ENCODE measurements around the gene RAPGEF4.
A peak's percentile ranks its signal among the peaks of the same experiment; 100 is the strongest.

The RAPGEF4 gene

DNA sequence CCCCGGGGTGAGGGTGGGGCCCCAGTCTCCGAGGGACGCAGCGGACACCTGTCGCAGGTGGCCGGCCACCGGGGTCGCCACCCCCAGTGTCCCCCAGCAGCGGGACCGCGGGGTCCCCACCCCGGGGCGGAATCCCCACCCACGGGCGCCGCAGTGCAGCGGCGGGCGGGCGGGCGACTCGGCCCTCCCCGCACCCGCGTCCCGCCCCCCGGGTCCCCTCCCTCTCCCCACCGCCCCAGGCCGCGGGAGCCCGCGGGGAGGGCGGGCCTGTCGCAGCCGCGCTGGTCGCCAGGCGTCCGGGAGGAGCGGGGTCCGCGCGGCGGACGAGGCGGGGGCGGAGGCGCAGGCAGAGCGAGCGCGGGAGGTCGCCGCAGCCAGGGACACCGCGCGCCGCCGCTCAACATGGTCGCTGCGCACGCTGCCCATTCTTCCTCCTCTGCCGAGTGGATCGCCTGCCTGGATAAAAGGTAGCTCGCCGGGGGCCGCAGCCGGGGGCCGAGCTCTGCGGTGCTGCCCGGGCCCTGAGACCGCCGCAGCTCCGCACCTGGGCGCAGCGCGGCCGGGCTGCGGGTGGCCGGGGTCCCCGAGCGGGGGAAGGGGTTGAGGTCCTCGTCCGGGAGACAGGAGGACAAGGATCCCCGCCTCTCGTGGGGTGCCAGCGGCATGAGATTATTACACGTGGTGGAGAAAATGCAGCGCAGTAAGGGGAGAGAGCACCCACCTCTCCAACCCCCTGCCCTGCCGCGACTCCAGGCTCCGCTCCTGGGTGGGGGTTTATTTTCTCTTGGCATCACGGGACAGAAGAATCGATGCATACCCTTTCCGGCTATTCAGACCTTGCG, at the start of gene RAPGEF4:
Gene RAPGEF4, plus strand, starts transcription at position 264 of the 842 bp plus-strand sequence. Its CDS starts 139 bp downstream, at position 403.
- no peak for DNase-seq (ENCODE audit: low read depth)

DNA sequence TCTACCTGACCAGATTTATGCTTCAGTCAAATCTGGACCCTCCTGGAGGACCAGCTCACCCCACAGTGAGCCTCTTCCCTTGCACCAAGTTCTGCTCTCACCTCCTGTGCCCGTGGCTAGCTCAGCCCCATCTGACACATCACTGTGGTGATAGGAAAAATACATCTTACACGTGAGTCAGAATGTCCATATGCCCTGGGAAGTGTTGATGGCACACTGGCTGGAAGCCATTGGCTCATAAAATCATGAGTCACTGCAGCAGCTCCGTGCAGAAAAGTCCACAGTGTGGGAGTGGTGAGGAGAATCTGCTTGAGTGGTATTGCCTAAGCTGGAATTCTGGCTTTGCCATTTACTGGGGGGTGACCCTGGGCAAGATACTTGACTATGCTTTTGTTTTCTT, 42.6 kb upstream of the RAPGEF4 start:
- DNase-seq (ENCODE audit: low read depth), result peak; percentile 96

DNA sequence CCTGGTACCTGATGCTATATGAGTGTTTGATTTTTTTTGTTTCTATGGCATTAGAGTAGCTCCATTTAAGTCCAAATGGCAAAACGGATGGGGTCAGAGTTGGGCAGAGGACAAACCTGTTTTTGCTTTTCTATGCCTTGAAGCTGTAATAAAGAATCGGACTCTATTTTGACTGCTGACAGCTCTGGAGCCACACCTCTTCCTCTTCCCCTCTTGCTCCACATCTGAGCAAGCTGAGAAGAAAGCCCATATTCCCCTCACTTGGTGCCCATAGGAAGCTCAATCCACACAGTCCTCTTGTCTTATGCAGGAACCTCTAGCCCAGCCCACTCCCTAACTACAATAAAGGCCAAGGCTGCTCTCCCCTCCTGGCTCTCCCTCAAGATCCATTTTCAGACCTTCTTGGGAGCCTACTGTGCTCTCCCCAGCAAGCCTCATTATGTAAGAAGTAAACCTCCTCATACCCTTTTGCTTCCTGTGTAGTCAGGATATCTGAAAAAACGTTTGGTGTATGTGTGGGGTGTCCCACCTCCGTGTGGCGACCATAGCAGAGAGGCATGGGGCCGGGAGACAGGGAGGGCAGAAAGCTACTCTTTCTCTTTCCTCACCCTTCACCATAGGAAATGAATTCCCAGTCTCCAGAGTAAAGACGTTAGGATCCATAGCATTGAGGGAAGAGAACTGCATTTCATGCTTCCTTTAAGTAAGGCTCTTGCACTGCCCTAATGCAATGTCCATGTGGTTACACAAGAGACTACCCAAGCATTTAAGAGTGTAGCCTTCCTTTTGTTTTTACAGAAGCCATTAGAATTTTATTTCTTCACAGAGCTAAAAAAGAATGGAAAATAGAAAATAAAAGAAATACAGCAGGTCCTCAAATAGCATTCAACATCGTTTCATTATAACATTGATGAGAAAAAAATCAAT, 41.9 kb upstream of the RAPGEF4 start:
- no peak for DNase-seq (ENCODE audit: low read depth)

GRCh38 chr2:172697296-172697695, 38.3 kb upstream of the RAPGEF4 start:
- no peak for DNase-seq (ENCODE audit: low read depth)

GRCh38 chr2:172698041-172698863, 37.4 kb upstream of the RAPGEF4 start:
- DNase-seq (ENCODE audit: low read depth), result peak; percentile 35

GRCh38 chr2:172701250-172701649, 34.4 kb upstream of the RAPGEF4 start:
- DNase-seq (ENCODE audit: low read depth), result peak; percentile 66

GRCh38 chr2:172702451-172702850, 33.2 kb upstream of the RAPGEF4 start:
- DNase-seq (ENCODE audit: low read depth), result no peak

GRCh38 chr2:172704072-172704936, 31.3 kb upstream of the RAPGEF4 start:
- no peak for DNase-seq (ENCODE audit: low read depth)

DNA sequence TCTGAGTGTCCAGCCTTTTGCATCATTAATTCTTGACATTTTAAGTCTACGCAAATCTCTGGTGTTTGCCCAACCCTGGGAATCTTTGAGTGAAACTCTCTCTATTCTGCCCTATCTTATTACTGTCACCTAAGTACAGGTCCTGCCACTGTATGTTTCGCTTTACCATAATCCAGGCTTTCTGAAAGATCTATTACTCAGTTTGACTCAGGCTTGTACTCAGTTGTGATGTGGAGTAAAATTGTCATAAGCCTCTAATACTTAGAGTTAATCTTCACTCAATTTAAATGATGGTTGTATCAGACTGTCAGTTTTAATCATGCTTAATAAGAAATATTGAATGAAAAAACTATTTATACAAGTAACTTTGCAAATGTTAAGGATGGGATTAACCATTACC, 30.3 kb upstream of the RAPGEF4 start:
- DNase-seq (ENCODE audit: low read depth), result no peak

DNA sequence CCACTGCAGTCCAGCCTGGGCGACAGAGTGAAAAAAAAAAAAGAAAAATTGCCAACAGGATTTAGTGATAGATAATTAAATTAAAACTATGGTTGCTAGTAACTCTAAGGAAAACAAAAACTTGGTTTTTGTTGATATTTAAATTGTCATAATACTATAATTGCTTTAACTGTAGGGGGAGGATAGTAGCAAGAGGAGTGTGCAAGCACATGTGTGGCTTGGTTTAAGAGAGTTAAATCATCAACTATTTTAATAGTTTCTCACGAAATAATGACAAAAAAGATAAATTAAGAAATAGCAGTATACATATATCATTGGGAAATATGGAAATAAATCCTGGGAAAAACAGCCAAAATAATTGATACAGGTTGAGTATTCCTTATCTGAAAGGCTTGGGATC, 27.4 kb upstream of the RAPGEF4 start:
- DNase-seq (ENCODE audit: low read depth), result no peak

GRCh38 chr2:172709566-172710291, 25.9 kb upstream of the RAPGEF4 start:
- DNase-seq (ENCODE audit: low read depth), result no peak

- peak; percentile 82 for DNase-seq (ENCODE audit: low read depth)
Measured at GRCh38 chr2:172710584-172711047, 25.0 kb upstream of the RAPGEF4 start.

DNA sequence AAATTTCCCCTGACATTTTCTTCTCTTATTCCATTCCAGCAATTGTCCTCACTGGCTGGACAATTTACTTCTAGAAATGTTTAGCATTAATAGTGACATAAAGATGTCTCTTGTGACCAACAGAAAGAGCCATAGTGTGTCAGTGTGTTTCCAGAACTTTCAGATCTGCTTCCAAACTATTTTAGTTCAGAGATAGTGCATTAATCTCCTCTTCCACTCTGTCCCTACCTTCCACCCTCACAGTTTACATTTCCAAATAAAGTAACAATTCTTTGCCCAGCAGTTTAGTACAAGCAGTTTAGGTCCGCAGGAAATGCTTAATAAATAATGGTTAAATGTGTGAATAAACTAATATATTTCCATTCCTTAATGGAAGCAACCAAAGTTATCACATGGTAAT, 24.5 kb upstream of the RAPGEF4 start:
- DNase-seq (ENCODE audit: low read depth), result no peak

GRCh38 chr2:172712251-172712650, 23.4 kb upstream of the RAPGEF4 start:
- no peak for DNase-seq (ENCODE audit: low read depth)

GRCh38 chr2:172713365-172713875, 22.2 kb upstream of the RAPGEF4 start:
- no peak for DNase-seq (ENCODE audit: low read depth)

GRCh38 chr2:172722481-172722880, 13.2 kb upstream of the RAPGEF4 start:
- no peak for DNase-seq (ENCODE audit: low read depth)

GRCh38 chr2:172723286-172723685, 12.4 kb upstream of the RAPGEF4 start:
- no peak for DNase-seq (ENCODE audit: low read depth)

- no peak for DNase-seq (ENCODE audit: low read depth)
Measured at GRCh38 chr2:172724724-172725123, 10.9 kb upstream of the RAPGEF4 start.

- DNase-seq (ENCODE audit: low read depth), result no peak
Measured at GRCh38 chr2:172725284-172725683, 10.4 kb upstream of the RAPGEF4 start.

DNA sequence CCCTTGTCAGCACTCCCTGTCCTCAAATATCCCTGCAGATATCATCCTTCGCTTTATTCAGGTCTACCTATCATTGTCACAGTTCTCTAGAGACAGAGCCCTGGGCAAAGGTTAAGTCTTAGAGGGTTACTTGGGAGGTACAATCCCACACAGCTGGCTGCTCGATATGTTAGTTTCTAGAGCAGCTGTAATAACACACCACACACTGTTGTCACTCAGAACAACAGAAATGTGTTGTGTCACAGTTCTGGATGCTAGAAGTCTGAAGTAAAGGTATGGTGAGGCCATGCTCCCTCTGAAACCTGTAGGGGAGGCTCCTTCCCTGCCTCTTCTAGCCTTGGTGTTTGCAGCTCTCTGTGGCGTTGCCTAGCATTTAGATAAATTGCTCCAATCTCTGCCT, 9.9 kb upstream of the RAPGEF4 start:
- no peak for DNase-seq (ENCODE audit: low read depth)
